HG03460 (cell line): ENCODE measurements around the gene WDR48.
"Not testable (repeated sequence)": the region's sequence is repeated elsewhere in the genome, so short reads cannot be mapped to it uniquely, and the experiment has no call there.

Experiments
- ATAC-seq: cut with Tn5 transposase; IDR thresholded peaks from one replicate; pipeline ENCODE4 v1.9.1; 2021; ENCODE audit not compliant: unreplicated experiment

WDR48 gene

GRCh38 chr3:39051649-39052561 is at the start of gene WDR48, which contains the start of gene SCN11A:
WDR48 (plus strand) TSS chr3:39052016; CDS start chr3:39052026, 10 bp downstream.
SCN11A (minus strand) TSS chr3:39051944; CDS start chr3:38950362, 101,582 bp downstream.
- peak; percentile 98 for ATAC-seq

- no peak for ATAC-seq
These were observed 46.5 kb upstream of the WDR48 start for GRCh38 chr3:39005295-39005694.

- no peak for ATAC-seq
These were observed 40.6 kb upstream of the WDR48 start for GRCh38 chr3:39011191-39011736.

- no peak for ATAC-seq
These were observed 38.5 kb upstream of the WDR48 start for GRCh38 chr3:39013289-39013688.

GRCh38 chr3:39013921-39014509 is 37.8 kb upstream of the WDR48 start:
- ATAC-seq = no peak

- ATAC-seq = no peak
These were observed 36.4 kb upstream of the WDR48 start for GRCh38 chr3:39015418-39015817.

GRCh38 chr3:39019299-39019698 is 32.5 kb upstream of the WDR48 start:
- ATAC-seq = no peak

GRCh38 chr3:39021029-39021428 is 30.8 kb upstream of the WDR48 start:
- peak; percentile 65 for ATAC-seq

GRCh38 chr3:39021465-39022285 is 30.1 kb upstream of the WDR48 start:
- peak; percentile 17 for ATAC-seq

- no peak for ATAC-seq
These were observed 29.6 kb upstream of the WDR48 start for GRCh38 chr3:39022286-39022630.

- no peak for ATAC-seq
These were observed 27.3 kb upstream of the WDR48 start for GRCh38 chr3:39024497-39024896.

GRCh38 chr3:39025222-39025970 is 26.4 kb upstream of the WDR48 start:
- no peak for ATAC-seq

GRCh38 chr3:39028546-39028945 is 23.3 kb upstream of the WDR48 start:
- no peak for ATAC-seq

- ATAC-seq = no peak
These were observed 22.3 kb upstream of the WDR48 start for GRCh38 chr3:39029556-39029955.

- no peak for ATAC-seq
These were observed 13.7 kb upstream of the WDR48 start for GRCh38 chr3:39038165-39038564.

GRCh38 chr3:39050029-39050428 is 1.8 kb upstream of the WDR48 start:
- no peak for ATAC-seq

- ATAC-seq = no peak
These were observed 767 bp downstream of the WDR48 start for GRCh38 chr3:39052583-39052982.

GRCh38 chr3:39053696-39054095 is 1.9 kb downstream of the WDR48 start:
- no peak for ATAC-seq

GRCh38 chr3:39056151-39056550 is 4.3 kb downstream of the WDR48 start:
- no peak for ATAC-seq

- not testable (repeated sequence) for ATAC-seq
These were observed 9.4 kb downstream of the WDR48 start for GRCh38 chr3:39061228-39061627.
